Measurements from ENCODE around the gene NF2.

The NF2 gene

DNA sequence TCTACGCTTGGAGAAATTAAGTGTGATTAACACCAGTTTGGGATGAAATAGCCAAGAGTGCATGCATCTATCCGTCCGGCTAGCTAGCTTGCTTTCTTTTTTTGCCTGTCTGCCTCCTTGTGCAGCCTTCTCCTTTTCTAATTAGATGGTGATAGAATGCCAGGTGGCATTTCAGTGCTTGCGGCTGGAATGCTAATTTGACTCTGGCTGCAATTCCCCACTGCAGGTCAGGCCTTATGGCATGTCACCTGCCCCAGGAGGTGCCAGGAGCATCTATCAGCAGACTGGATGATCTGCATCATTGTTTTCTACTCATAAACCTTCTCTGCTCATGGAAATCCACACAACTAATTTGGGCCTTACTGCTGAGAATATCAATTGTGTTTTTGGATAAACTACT, 65.2 kb downstream of the NF2 start:
- DNase-seq (ENCODE audit: low read depth) = no peak

- DNase-seq (ENCODE audit: low read depth) = no peak
These were observed 67.2 kb downstream of the NF2 start for GRCh38 chr22:29670626-29671025.

GRCh38 chr22:29673361-29674066, 70.1 kb downstream of the NF2 start:
- no peak for DNase-seq (ENCODE audit: low read depth)

DNA sequence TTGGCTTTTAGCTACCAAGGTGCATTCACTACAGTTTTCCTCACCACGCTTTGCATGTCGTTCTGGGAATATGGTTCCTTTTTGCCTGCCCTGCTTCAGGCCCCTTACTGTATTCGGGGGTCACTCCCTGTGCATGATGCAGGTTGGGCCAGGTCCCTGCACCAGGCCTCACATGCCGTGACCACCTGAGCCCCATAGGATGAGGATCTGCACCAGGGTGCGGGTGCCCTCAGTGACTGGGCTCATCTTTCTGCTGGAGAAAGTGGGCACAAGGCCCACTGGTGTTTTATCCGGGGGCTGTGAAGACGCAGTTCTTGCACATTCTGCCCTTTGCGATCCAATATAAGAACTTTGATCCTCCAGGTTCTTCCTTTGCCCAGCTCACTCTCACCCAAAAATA, 70.7 kb downstream of the NF2 start:
- no peak for DNase-seq (ENCODE audit: low read depth)

DNA sequence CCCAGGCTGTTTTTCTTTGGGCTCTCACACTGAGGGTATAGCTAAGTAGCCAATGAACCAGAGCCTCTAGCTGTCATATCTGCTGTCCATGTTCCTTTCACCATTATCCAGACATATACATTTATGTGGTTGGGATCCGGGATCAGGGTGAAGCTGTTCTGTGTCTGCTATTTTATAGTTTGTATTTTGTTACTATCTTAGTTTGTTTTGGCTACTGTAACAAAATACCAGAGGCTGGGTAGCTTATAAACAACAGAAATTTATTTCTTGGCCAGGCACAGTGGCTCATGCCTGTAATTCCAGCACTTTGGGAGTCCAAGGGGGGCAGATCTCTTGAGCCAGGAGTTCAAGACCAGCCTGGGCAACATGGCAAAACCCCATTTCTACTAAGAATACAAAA, 75.9 kb downstream of the NF2 start:
- DNase-seq (ENCODE audit: low read depth) = no peak

- no peak for DNase-seq (ENCODE audit: low read depth)
These were observed 80.1 kb downstream of the NF2 start for GRCh38 chr22:29683536-29683935.

- no peak for DNase-seq (ENCODE audit: low read depth)
These were observed 80.8 kb downstream of the NF2 start for GRCh38 chr22:29684244-29684643.

DNA sequence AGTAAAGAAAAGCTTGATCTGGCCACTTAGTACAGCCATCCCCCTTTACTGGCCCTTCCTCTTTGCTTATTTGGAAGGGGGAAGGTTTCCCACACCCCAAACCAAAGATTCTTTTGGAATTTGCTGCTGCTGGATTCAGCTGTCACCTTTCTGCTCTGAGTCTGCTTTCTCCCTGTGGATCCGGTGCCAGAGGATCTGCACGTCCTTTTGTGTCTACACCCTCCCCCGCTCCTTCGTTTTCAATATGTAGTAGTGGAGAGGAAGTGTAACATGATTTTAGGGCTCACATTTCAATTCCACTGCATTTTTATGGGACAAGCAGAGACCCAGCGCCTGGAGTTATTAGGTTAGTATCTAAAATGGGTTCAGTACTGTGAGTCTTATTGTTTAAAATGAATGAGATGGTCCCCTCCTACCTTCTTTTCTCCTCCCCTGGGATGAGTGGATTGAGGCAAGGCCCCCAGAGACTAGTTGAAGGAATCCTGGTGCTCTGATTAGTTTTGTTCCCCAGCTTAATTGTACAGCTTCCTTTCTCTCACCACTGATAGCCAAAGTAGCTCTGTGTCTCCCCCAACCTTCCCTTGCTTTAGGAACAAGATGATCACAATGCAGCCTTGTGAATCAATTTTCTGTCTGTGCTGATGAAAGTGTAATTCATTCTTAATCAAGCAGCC, 85.9 kb downstream of the NF2 start:
- no peak for DNase-seq (ENCODE audit: low read depth)

- peak; percentile 14 for DNase-seq (ENCODE audit: low read depth)
These were observed 86.4 kb downstream of the NF2 start for GRCh38 chr22:29689880-29690213.

GRCh38 chr22:29690476-29690875, 87.0 kb downstream of the NF2 start:
- DNase-seq (ENCODE audit: low read depth) = peak; percentile 18

- DNase-seq (ENCODE audit: low read depth) = no peak
These were observed 88.3 kb downstream of the NF2 start for GRCh38 chr22:29691636-29692326.

GRCh38 chr22:29692327-29692640, 88.9 kb downstream of the NF2 start:
- DNase-seq (ENCODE audit: low read depth) = no peak

- DNase-seq (ENCODE audit: low read depth) = no peak
These were observed 89.7 kb downstream of the NF2 start for GRCh38 chr22:29693161-29693560.

DNA sequence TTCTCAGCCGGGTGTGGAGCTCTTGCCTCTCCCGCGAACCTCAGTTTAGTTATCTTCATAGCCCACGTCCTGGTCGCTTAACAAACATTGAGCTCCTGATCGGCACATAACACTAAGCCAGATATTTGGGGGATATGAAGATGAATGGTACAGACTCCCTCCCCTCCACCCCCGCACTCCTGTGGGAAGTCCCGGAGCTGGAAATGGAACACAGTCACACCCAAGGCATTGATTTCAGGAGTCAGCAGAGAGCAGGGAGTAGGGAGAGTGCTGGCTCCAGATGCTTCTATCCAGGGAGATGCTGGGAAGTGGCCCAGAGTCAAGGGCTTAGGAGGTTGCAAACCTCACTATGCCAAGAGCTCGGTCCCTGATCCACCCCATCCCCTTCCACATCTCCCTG, 90.2 kb downstream of the NF2 start:
- no peak for DNase-seq (ENCODE audit: low read depth)

DNA sequence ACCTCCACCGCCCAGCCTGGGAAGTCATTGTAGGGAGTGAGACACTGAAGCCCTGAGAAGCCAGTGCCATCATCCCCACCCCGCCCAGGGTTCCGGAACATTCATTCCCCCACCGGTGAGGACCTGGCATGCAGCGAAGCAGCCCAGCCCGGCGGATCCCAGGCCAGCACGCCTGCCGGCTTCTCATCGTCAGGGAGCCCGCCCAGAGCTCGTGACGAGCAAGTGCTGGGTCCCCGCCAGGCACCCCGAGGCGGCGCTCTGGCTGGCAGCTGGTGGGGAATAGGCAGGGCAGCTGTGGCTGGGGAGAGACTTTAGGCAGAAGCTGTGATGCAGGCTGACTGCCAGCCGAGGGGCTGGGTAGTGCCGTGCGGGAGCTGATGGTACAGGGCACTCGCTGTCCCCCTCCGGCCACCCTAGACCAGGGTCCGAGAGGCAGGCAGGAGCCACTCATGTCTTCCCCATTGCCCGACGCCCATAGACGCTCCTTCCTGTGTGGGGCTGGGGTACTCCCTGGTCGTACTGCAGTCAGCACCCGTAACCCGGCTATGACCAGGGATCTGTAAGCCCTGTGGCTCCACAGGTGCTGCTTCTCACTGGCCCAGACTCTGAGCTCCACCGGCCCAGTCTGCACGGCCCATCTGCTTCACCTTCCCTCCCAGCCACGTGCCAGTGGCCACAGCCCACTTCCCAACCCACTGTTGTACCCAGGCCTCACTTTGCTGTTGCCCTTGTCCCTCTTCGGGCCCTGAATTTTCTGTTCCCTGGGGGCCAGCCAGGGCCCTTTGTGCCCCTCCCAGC, 91.9 kb downstream of the NF2 start:
- peak; percentile 13 for DNase-seq (ENCODE audit: low read depth)

DNA sequence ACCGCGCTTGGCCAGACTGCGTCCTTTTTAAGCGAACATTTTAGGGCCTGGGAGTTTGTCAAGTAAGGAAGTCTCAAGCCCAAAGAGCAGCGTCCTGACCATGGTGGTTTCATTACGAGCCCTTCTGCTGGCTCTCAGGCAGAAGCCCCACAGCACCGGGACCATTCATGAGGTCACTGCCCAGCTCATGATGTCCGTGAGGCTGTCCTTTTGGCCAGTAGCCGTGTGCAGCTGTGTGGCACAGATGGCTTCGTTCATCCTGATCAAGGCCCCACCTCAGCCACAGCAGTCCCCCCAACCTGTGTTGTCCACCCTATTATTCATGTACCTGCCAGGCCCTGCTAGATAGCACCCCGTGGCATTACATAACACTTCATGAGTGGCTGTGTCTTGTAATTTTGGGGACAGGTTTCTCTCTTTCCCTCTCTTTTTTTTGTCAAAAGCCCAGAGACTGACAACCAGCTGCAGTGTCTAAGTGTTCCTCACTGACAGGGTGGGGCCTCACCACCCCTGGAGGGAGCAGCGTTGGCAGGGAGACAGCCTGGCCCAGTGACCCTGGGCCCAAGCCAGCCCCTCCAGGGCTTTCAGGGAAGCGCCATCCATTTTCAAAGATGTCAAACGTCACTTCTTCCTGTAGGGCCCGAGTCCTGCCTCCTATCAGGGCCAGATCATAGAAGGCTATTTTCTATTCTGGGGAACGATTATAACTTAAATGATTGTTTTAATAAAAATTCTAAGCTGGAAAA, 94.6 kb downstream of the NF2 start:
- no peak for DNase-seq (ENCODE audit: low read depth)

GRCh38 chr22:29700206-29700899, 96.9 kb downstream of the NF2 start:
- DNase-seq (ENCODE audit: low read depth) = no peak

GRCh38 chr22:29700900-29701154, 97.4 kb downstream of the NF2 start:
- no peak for DNase-seq (ENCODE audit: low read depth)

DNA sequence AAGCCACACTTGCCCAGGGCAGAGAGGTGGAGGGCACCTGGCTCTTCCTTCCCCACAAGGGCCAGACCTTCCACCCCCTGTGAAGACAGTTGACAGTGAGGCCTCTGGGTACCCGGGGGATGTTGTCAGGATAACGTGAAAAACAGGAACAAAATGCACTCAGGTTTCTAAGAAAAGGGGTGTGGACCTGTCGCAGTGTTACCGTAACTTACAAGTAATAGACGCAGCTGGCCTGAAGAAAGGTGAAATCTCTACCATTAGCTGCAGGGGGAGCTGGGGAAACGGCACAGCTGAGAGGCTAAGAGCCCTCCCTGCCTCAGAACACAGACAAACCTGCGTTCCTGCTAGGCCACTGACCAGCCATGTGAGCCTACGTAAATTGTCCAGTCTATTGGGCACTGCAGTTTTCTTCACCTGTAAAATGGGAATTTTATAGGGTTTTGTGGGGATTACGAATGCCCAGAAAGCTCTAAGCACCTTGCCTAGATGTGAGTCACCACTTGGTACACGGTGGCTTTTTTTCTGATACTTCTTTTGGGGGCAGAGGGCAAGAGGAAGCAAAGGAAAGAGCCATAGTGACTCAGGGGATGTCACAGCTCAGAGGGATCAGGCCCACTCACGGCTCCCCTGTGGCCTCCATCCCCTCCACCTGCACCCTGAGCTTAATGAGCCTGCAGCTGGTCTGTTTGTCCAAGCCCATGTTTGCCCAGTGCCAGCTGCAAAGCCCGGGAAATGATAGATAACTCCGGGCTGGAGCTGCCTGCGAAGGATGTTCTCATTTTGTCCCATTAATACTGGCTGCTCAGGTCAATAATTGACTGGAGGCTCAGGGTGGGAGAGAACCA, 97.9 kb downstream of the NF2 start:
- DNase-seq (ENCODE audit: low read depth) = no peak

DNA sequence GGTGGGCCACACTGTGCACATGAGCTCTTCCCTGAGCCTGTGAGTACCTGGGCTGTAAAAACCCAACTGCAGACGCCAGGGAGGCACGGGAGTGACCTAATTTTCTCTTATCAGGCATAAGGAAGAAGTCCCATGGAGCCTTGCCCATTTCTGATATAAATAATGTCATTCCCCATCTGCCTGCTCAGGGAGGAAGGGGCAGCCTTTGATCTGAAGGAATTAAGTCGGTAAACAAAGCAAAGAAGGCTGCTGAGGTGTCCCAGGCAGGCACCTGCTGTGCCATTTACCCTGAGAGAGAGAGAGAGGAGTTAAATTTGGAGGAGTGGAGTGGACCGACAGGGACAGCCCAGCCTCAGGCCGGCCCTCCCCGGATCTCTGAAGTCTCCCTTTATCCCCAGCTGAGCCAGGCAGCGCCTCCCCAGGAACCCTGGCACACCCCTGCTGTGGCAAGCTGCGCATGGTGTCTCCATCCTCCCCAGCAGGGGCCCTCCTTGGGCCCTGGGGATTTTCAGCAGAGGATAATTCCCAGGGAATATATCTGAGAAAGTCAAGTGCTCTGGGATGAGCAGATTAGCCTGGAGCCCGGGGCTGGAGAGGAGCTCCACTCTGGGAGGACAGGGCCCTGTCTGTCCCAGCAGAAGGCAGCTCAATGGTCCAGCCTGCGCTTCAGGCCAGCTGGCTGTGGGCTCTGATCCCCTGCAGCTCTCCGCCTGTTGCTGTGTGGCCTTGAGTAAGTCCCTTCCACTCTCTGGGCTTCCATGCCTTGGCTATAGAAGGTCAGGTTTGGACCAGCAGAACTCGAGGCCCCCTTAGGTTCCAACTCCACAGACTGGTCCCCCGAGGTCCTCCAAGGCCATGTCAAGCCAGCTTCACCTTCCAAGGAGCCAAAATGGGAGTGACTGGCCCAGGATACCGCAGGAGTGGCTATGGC, 98.8 kb downstream of the NF2 start:
- no peak for DNase-seq (ENCODE audit: low read depth)

Data from GM04504 (cell line).